Caco-2 (cell line): ENCODE measurements around the gene NFIA. TPM values are rescaled to one million over a fixed set of nuclear protein-coding genes. Genes with fewer than 3 reads are reported as not detected.

Experiments
- BruUV-seq: library from RNA; stranded (reverse); fragments of 400-500 nt; replicated peaks from 2 replicates; lab custom pipeline; 2021; lab: Mats Ljungman, UMichigan
- CTCF ChIA-PET: fragments of 300-600 bp; sonication (Branson Sonifier 250); formaldehyde crosslinking; loops from one replicate; lab custom pipeline; 2022; ENCODE audit warnings: antibody characterized with exemption; lab: Charles Lee
- POLR2A ChIA-PET: fragments of 300-600 bp; sonication (Branson Sonifier 250); formaldehyde crosslinking; loops from one replicate; lab custom pipeline; 2022; ENCODE audit warnings: antibody characterized with exemption; lab: Charles Lee
- DNase-seq, 2 experiments: peaks; one replicate each; pipeline versions ENCODE4 v3.0.0 to v3.0.0-alpha.2; 2020 to 2022
- H3K27me3 ChIP-seq: replicated peaks from 2 replicates; pipeline ENCODE4 v1.6.0; 2011; ENCODE audit warnings: low read length; ENCODE audit not compliant: control insufficient read depth, insufficient read depth
- H3K36me3 ChIP-seq: 2 replicates; pipeline ENCODE4 v1.5.1; 2011; ENCODE audit warnings: low read length; ENCODE audit not compliant: control insufficient read depth, insufficient read depth
- H3K4me1 ChIP-seq: fragments of 250-450 bp; sonication (Bioruptor Pico); 2 replicates; pipeline ENCODE4 v1.5.1; 2020; ENCODE audit warnings: mild to moderate bottlenecking
- H3K4me3 ChIP-seq: 2 replicates; pipeline ENCODE4 v1.5.1; 2011; ENCODE audit warnings: low read depth, mild to moderate bottlenecking, control low read depth, low read length
- H3K9me3 ChIP-seq: fragments of 250-450 bp; sonication (Bioruptor Pico); 2 replicates; pipeline ENCODE4 v1.5.1; 2020; ENCODE audit warnings: mild to moderate bottlenecking, moderate library complexity
- H3K27ac Mint-ChIP-seq: one replicate; pipeline ENCODE4 v1.8.0; 2022; ENCODE audit warnings: mixed read lengths; ENCODE audit not compliant: unreplicated experiment
- H3K27me3 Mint-ChIP-seq: one replicate; pipeline ENCODE4 v1.8.0; 2022; ENCODE audit warnings: mixed read lengths; ENCODE audit not compliant: insufficient read depth, unreplicated experiment
- H3K36me3 Mint-ChIP-seq: one replicate; pipeline ENCODE4 v1.8.0; 2022; ENCODE audit warnings: mild to moderate bottlenecking, mixed read lengths; ENCODE audit not compliant: insufficient read depth, unreplicated experiment
- H3K4me1 Mint-ChIP-seq: one replicate; pipeline ENCODE4 v1.8.0; 2022; ENCODE audit warnings: low read depth, mixed read lengths; ENCODE audit not compliant: unreplicated experiment
- H3K4me3 Mint-ChIP-seq: one replicate; pipeline ENCODE4 v1.8.0; 2022; ENCODE audit warnings: mild to moderate bottlenecking, moderate library complexity, mixed read lengths; ENCODE audit not compliant: unreplicated experiment
- H3K9me3 Mint-ChIP-seq: one replicate; pipeline ENCODE4 v1.8.0; 2022; ENCODE audit warnings: mixed read lengths; ENCODE audit not compliant: unreplicated experiment
- intact Hi-C: fragments of 100-400 bp; cut with micrococcal nuclease; formaldehyde crosslinking; loops from one replicate; pipeline ENCODE4 v1.10.0; 2022; ENCODE audit not compliant: unreplicated experiment
- total RNA-seq: library from RNA; stranded (reverse); gene quantifications from 2 replicates; pipeline ENCODE4 v1.2.3, GENCODE V29; 2022
- TF ChIP-seq, protein P1 (sequence below), 2 experiments: fragments of 200-600 bp in 1 of 2; IDR thresholded peaks; 1 replicate in 1 of 2; 2 replicates in 1 of 2; pipeline versions ENCODE4 v1.5.1 to v1.8.0; 2011 to 2022; ENCODE audit warnings: antibody characterized with exemption in 1 of 2, control low read depth in 1 of 2, inconsistent platforms in 1 of 2, low read depth in 1 of 2, low read length in 1 of 2, mild to moderate bottlenecking in 1 of 2, moderate library complexity in 1 of 2; ENCODE audit not compliant: insufficient read depth in 1 of 2, severe bottlenecking in 1 of 2, unreplicated experiment in 1 of 2

Gene NFIA
- total RNA-seq, 1 experiment from 2014 or later, result 1.4 TPM

DNA sequence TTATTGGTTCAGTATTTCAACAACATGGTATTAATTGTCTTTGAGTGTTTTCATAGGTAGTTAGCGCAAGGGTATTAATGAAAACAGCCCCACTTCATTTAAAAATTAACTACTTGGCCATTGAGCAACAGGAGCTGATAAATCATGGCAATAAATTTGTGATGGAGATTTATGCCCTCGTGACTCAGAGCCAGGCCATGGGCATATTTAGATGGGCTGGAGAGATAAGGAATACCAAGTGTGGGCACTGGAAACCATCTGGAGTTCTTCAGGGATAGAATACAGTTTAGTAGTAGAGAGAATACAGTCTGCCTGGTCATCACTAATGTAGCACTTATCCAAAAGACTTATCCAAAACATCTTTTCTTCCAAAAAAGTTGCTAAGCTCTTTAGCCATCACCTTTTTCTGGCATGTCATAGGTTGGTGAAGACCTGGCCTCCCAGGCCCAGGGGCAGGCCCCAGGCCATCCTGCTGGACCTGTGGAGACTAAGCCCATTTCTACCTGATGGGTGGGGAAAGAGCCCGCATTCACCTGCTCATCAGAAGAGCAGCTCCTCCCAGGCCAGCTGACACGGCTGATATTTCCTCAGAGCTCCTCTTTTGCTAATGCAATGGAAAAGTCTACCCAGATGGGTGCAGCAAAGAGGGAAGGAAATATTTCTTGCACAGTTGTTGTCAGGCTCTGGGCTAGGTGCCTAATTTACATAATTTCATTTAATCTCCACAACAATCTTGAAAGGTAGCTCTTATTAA, 404.6 kb downstream of the NFIA start:
- H3K36me3 Mint-ChIP-seq, result no peaks in the 10 kb centered on the region
- intact Hi-C loops, result no loop called here
- Histone ChIP-seq H3K4me3 (no peak overlapping the region), H3K4me1 (peaks cover 11% of the 10 kb centered on the region; the same call in 1 of the 2 replicates), H3K9me3 (no peaks in the 10 kb centered on the region), H3K27me3 (no peaks in the 10 kb centered on the region), H3K36me3 (no peaks in the 10 kb centered on the region)
- ChIA-PET POLR2A (no interaction called here), CTCF (no interaction called here)
- no peaks in the 10 kb centered on the region for H3K9me3 Mint-ChIP-seq
- no peaks in the 10 kb centered on the region for H3K27me3 Mint-ChIP-seq
- H3K4me3 Mint-ChIP-seq, result no peak overlapping the region
- H3K27ac Mint-ChIP-seq, result no peak overlapping the region
- BruUV-seq, result no TSS peak
- peaks cover 13% of the 10 kb centered on the region for H3K4me1 Mint-ChIP-seq
- TF ChIP-seq, protein P1, sequence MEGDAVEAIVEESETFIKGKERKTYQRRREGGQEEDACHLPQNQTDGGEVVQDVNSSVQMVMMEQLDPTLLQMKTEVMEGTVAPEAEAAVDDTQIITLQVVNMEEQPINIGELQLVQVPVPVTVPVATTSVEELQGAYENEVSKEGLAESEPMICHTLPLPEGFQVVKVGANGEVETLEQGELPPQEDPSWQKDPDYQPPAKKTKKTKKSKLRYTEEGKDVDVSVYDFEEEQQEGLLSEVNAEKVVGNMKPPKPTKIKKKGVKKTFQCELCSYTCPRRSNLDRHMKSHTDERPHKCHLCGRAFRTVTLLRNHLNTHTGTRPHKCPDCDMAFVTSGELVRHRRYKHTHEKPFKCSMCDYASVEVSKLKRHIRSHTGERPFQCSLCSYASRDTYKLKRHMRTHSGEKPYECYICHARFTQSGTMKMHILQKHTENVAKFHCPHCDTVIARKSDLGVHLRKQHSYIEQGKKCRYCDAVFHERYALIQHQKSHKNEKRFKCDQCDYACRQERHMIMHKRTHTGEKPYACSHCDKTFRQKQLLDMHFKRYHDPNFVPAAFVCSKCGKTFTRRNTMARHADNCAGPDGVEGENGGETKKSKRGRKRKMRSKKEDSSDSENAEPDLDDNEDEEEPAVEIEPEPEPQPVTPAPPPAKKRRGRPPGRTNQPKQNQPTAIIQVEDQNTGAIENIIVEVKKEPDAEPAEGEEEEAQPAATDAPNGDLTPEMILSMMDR (IDR thresholded peaks at IDR 0.05; ENCODE audit: insufficient read depth in 1 of 2, low read depth in 1 of 2, low read length in 1 of 2, severe bottlenecking in 1 of 2, unreplicated experiment in 1 of 2), result no peak
- no peak for DNase-seq

DNA sequence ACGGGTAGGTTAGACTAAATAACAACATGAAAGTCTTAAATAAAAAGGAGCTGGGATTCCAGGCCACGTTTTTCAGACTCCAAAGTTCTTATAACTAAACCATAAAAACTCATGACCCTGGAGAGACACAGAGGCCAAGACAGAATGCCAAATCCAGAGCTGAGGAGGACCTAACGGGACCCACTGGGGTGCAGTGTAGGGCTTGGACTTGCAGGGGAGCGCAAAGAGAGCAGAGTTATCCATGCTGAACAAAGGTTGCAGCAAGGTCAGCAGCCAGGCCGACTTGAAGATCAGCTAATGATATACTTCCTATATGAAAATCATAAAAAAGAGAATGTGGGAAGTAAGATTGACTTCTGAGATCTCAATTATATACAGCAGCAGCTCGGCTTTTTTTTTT, 405.4 kb downstream of the NFIA start:
- no peaks in the 10 kb centered on the region for H3K36me3 ChIP-seq
- BruUV-seq, result no TSS peak
- intact Hi-C loops, result no loop called here
- ChIA-PET CTCF (no interaction called here), POLR2A (no interaction called here)
- peaks cover 11% of the 10 kb centered on the region; the same call in 1 of the 2 replicates for H3K4me1 ChIP-seq
- no peak for DNase-seq
- TF ChIP-seq, protein P1 (IDR thresholded peaks at IDR 0.05; ENCODE audit: insufficient read depth in 1 of 2, low read depth in 1 of 2, low read length in 1 of 2, severe bottlenecking in 1 of 2, unreplicated experiment in 1 of 2), result no peak
- H3K9me3 ChIP-seq, result no peaks in the 10 kb centered on the region
- H3K27ac Mint-ChIP-seq, result no peak overlapping the region
- peaks cover 13% of the 10 kb centered on the region for H3K4me1 Mint-ChIP-seq
- no peak overlapping the region for H3K4me3 ChIP-seq
- H3K4me3 Mint-ChIP-seq, result no peak overlapping the region
- H3K27me3 ChIP-seq, result no peaks in the 10 kb centered on the region
- H3K36me3 Mint-ChIP-seq, result no peaks in the 10 kb centered on the region
- H3K27me3 Mint-ChIP-seq, result no peaks in the 10 kb centered on the region
- no peaks in the 10 kb centered on the region for H3K9me3 Mint-ChIP-seq

DNA sequence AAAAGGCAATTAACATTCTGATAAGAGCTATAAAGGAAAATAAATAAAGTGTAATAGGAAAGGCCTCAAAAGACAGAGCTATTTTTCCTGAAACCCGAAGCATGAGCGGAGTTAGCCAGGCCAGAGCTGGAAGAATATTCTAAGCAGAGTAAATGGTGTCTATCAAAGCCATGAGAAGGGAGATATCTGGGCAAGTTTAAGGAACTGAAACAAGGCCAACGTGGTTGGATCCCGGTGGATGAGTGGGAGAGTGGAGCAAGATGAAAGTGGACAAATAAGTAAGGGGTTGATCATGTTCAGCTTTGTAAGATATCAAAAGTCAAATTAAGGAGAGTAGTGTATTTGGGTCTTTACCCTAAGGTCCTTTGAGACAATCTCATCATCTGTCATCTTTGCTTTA, 408.6 kb downstream of the NFIA start:
- H3K4me1 Mint-ChIP-seq, result peaks cover 20% of the 10 kb centered on the region
- no peaks in the 10 kb centered on the region for H3K36me3 ChIP-seq
- no peak overlapping the region for H3K4me3 Mint-ChIP-seq
- H3K27me3 ChIP-seq, result no peaks in the 10 kb centered on the region
- no peak overlapping the region for H3K4me3 ChIP-seq
- intact Hi-C loops, result no loop called here
- no peaks in the 10 kb centered on the region for H3K36me3 Mint-ChIP-seq
- ChIA-PET CTCF (no interaction called here), POLR2A (no interaction called here)
- H3K9me3 Mint-ChIP-seq, result no peaks in the 10 kb centered on the region
- no TSS peak for BruUV-seq
- H3K27ac Mint-ChIP-seq, result no peak overlapping the region
- no peaks in the 10 kb centered on the region for H3K9me3 ChIP-seq
- no peaks in the 10 kb centered on the region for H3K27me3 Mint-ChIP-seq
- no peak for DNase-seq
- peaks cover 16% of the 10 kb centered on the region; the same call in 1 of the 2 replicates for H3K4me1 ChIP-seq
- TF ChIP-seq, protein P1 (IDR thresholded peaks at IDR 0.05; ENCODE audit: insufficient read depth in 1 of 2, low read depth in 1 of 2, low read length in 1 of 2, severe bottlenecking in 1 of 2, unreplicated experiment in 1 of 2), result no peak
